Naive thymus-derived CD4-positive, alpha-beta T cell (primary cell): Measurements from ENCODE around the gene MTMR3. TPM values are rescaled to one million over a fixed set of nuclear protein-coding genes. Genes with fewer than 3 reads are reported as not detected.
A peak's percentile ranks its signal among the peaks of the same experiment; 100 is the strongest.

Experiments used
- ATAC-seq: fragments of 150-1000 bp; cut with Tn5 transposase; 2 replicates; pipeline ENCODE4 v1.10.0; 2021; ENCODE audit warnings: mild to moderate bottlenecking, moderate library complexity
- CTCF ChIA-PET: fragments of 350-600 bp; sonication (Branson Sonifier 250); formaldehyde crosslinking; loops from one replicate; lab custom pipeline; 2021; ENCODE audit warnings: antibody characterized with exemption; lab: Charles Lee
- POLR2A ChIA-PET: fragments of 350-600 bp; sonication (Branson Sonifier 250); formaldehyde crosslinking; loops from one replicate; lab custom pipeline; 2021; ENCODE audit warnings: antibody characterized with exemption, inconsistent platforms; lab: Charles Lee
- DNase-seq, 9 donors: peaks; one replicate each; pipeline versions ENCODE4 v3.0.0 to v3.0.0-alpha.2; 2020 to 2022; ENCODE audit warnings: mixed read lengths in 1 of 9
- H3K27ac ChIP-seq: one replicate; pipeline ENCODE4 v1.7.0; 2013; ENCODE audit warnings: mild to moderate bottlenecking, low read depth, low read length, moderate library complexity
- H3K27me3 ChIP-seq, 2 donors: one replicate each; pipeline ENCODE4 v1.7.0; 2013; ENCODE audit warnings: low read length in 2 of 2, mild to moderate bottlenecking in 2 of 2, moderate library complexity in 2 of 2; ENCODE audit not compliant: control insufficient read depth in 2 of 2, insufficient read depth in 2 of 2
- H3K36me3 ChIP-seq, 3 experiments: 1 replicate in 2 of 3; 2 replicates in 1 of 3; pipeline ENCODE4 v1.7.0; 2013; ENCODE audit warnings: low read length in 3 of 3, mild to moderate bottlenecking in 3 of 3, moderate library complexity in 1 of 3; ENCODE audit not compliant: insufficient read depth in 3 of 3, control insufficient read depth in 2 of 3
- H3K4me1 ChIP-seq, 2 donors: one replicate each; pipeline ENCODE4 v1.7.0; 2013; ENCODE audit warnings: low read length in 2 of 2, mild to moderate bottlenecking in 2 of 2, moderate library complexity in 1 of 2; ENCODE audit not compliant: control insufficient read depth in 2 of 2, insufficient read depth in 2 of 2
- H3K4me3 ChIP-seq: 2 replicates; pipeline ENCODE4 v1.7.0; 2013; ENCODE audit warnings: mild to moderate bottlenecking, low read length
- H3K9me3 ChIP-seq, 3 experiments: 1 replicate in 2 of 3; 2 replicates in 1 of 3; pipeline ENCODE4 v1.7.0; 2013; ENCODE audit warnings: low read length in 3 of 3; ENCODE audit not compliant: control insufficient read depth in 2 of 3
- H3K27ac Mint-ChIP-seq, 9 donors: one replicate each; pipeline ENCODE4 v1.8.0; 2020 to 2022; ENCODE audit warnings: mixed read lengths in 9 of 9, mild to moderate bottlenecking in 8 of 9, moderate library complexity in 5 of 9, inconsistent platforms in 2 of 9
- H3K27me3 Mint-ChIP-seq, 5 donors: one replicate each; pipeline ENCODE4 v1.8.0; 2021 to 2022; ENCODE audit warnings: mixed read lengths in 5 of 5, mild to moderate bottlenecking in 1 of 5
- H3K36me3 Mint-ChIP-seq, 5 donors: one replicate each; pipeline ENCODE4 v1.8.0; 2020 to 2022; ENCODE audit warnings: mixed read lengths in 5 of 5, mild to moderate bottlenecking in 3 of 5, inconsistent platforms in 1 of 5
- H3K4me1 Mint-ChIP-seq, 7 donors: one replicate each; pipeline ENCODE4 v1.8.0; 2020 to 2022; ENCODE audit warnings: mixed read lengths in 7 of 7, mild to moderate bottlenecking in 3 of 7, inconsistent platforms in 1 of 7
- H3K4me3 Mint-ChIP-seq, 10 donors: one replicate each; pipeline ENCODE4 v1.8.0; 2020 to 2022; ENCODE audit warnings: mild to moderate bottlenecking in 10 of 10, mixed read lengths in 10 of 10, moderate library complexity in 6 of 10, inconsistent platforms in 2 of 10
- H3K9me3 Mint-ChIP-seq, 11 donors: one replicate each; pipeline ENCODE4 v1.8.0; 2020 to 2022; ENCODE audit warnings: mixed read lengths in 11 of 11, mild to moderate bottlenecking in 4 of 11, inconsistent platforms in 1 of 11, moderate library complexity in 1 of 11
- intact Hi-C, 2 donors: fragments of 100-400 bp; cut with micrococcal nuclease; formaldehyde crosslinking; loops; one replicate each; pipeline ENCODE4 v1.15.1; 2023
- polyA plus RNA-seq, 2 donors: library from polyadenylated mRNA; unstranded; fragments of 300-500 nt; fragmentation: Illumina TruSeq; gene quantifications; one replicate each; pipeline ENCODE4 v1.2.3, GENCODE V29; 2021
- total RNA-seq, 6 experiments: library from RNA in 5 of 6; stranded (reverse) in 5 of 6; gene quantifications; 1 replicate in 5 of 6; 2 replicates in 1 of 6; pipeline ENCODE4 v1.2.3 and lab custom pipeline; 2021 to 2026

The MTMR3 gene
- total and polyA plus RNA-seq, 7 experiments from 2014 or later, result 14.2 to 88.7 (median 60.6) TPM

DNA sequence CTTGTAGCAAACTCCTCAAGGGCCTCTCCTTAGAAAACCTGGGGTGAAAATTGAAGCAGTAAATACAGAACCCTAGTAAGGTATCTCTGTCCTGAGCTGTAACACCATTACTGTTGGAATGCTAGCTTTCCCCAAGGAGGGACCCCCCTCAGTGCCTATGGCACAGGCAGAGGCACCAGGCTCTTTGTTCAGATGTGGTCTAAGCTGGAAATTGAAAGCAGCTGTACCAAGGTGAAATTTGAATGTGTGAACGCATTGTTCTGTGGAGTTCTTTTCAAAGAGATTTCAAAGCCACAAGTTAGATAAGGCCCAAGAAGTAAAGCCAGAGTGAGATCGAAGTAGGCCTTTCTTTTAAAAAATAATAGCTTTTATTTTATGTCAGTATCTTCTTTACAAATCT lies 125.4 kb downstream of the MTMR3 start:
- H3K27me3 Mint-ChIP-seq, result no peaks in the 10 kb centered on the region
- Histone ChIP-seq H3K27me3 (no peaks in the 10 kb centered on the region), H3K4me1 (no peaks in the 10 kb centered on the region), H3K4me3 (no peak overlapping the region), H3K27ac (no peak overlapping the region), H3K9me3 (no peaks in the 10 kb centered on the region), H3K36me3 (peaks cover 16 to 74% (median 19%) of the 10 kb centered on the region in 3 experiments)
- intact Hi-C loops, result loop anchor here (5.0 to 10.0 kb wide), 5 partner anchors 79 to 371 kb away; partner anchors contain the start of gene MTMR3 (in 2 of the 2)
- POLR2A ChIA-PET, result no interaction called here
- peak overlapping the region in 1 of 10 donors; percentile 16 for H3K4me3 Mint-ChIP-seq
- peaks cover 0 to 18% (median 7%) of the 10 kb centered on the region in 7 donors for H3K4me1 Mint-ChIP-seq
- DNase-seq, result no peak
- H3K27ac Mint-ChIP-seq, result peak overlapping the region in 3 of 9 donors; percentile 37 to 64 (median 49)
- no peaks in the 10 kb centered on the region for H3K9me3 Mint-ChIP-seq
- CTCF ChIA-PET, result no interaction called here
- H3K36me3 Mint-ChIP-seq, result peaks cover 0 to 49% (median 17%) of the 10 kb centered on the region in 5 donors
- ATAC-seq, result no peak

- Mint-ChIP-seq H3K4me3 (no peak overlapping the region), H3K4me1 (peaks cover 5 to 18% (median 9%) of the 10 kb centered on the region in 7 donors), H3K36me3 (peaks cover 6 to 56% (median 18%) of the 10 kb centered on the region in 5 donors), H3K9me3 (no peaks in the 10 kb centered on the region), H3K27me3 (no peaks in the 10 kb centered on the region), H3K27ac (no peak overlapping the region)
- Histone ChIP-seq H3K27me3 (no peaks in the 10 kb centered on the region), H3K9me3 (no peaks in the 10 kb centered on the region), H3K27ac (no peak overlapping the region), H3K36me3 (peaks cover 16 to 83% (median 25%) of the 10 kb centered on the region in 3 experiments), H3K4me1 (no peaks in the 10 kb centered on the region), H3K4me3 (no peak overlapping the region)
- ATAC-seq, result no peak
- CTCF ChIA-PET, result no interaction called here
- POLR2A ChIA-PET, result no interaction called here
- intact Hi-C loops, result loop anchor here (5.0 to 10.0 kb wide), 5 partner anchors 78 to 372 kb away; partner anchors contain the start of gene MTMR3 (in 2 of the 2)
- DNase-seq, result no peak
These were observed 126.5 kb downstream of the MTMR3 start for GRCh38 chr22:30009478-30009877.

GRCh38 chr22:30010789-30011405 lies 127.9 kb downstream of the MTMR3 start:
- no peaks in the 10 kb centered on the region for H3K9me3 ChIP-seq
- POLR2A ChIA-PET, result no interaction called here
- no peak overlapping the region for H3K4me3 ChIP-seq
- H3K4me3 Mint-ChIP-seq, result no peak overlapping the region
- peaks cover 20 to 90% (median 29%) of the 10 kb centered on the region in 3 experiments for H3K36me3 ChIP-seq
- no peak overlapping the region for H3K27ac ChIP-seq
- no peaks in the 10 kb centered on the region for H3K27me3 ChIP-seq
- H3K9me3 Mint-ChIP-seq, result no peaks in the 10 kb centered on the region
- H3K27ac Mint-ChIP-seq, result no peak overlapping the region
- no peak for ATAC-seq
- H3K4me1 ChIP-seq, result no peaks in the 10 kb centered on the region
- intact Hi-C loops, result no loop called here
- DNase-seq, result no peak
- no peaks in the 10 kb centered on the region for H3K27me3 Mint-ChIP-seq
- H3K36me3 Mint-ChIP-seq, result peaks cover 10 to 64% (median 28%) of the 10 kb centered on the region in 5 donors
- H3K4me1 Mint-ChIP-seq, result peaks cover 3 to 18% (median 5%) of the 10 kb centered on the region in 7 donors
- CTCF ChIA-PET, result interaction anchor here (0.7 kb wide), 1 partner anchor 375 kb away, joined by 3 read pairs; no protein-coding TSS in a partner anchor

- Mint-ChIP-seq H3K9me3 (no peaks in the 10 kb centered on the region), H3K27ac (peak overlapping the region in 1 of 9 donors; percentile 28), H3K4me1 (peaks cover 2 to 13% (median 5%) of the 10 kb centered on the region in 7 donors), H3K27me3 (no peaks in the 10 kb centered on the region), H3K4me3 (no peak overlapping the region), H3K36me3 (peaks cover 15 to 71% (median 38%) of the 10 kb centered on the region in 5 donors)
- H3K9me3 ChIP-seq, result no peaks in the 10 kb centered on the region
- no peak overlapping the region for H3K4me3 ChIP-seq
- H3K4me1 ChIP-seq, result no peaks in the 10 kb centered on the region
- intact Hi-C loops, result no loop called here
- ATAC-seq, result no peak
- H3K27ac ChIP-seq, result no peak overlapping the region
- no peak for DNase-seq
- POLR2A ChIA-PET, result no interaction called here
- H3K27me3 ChIP-seq, result no peaks in the 10 kb centered on the region
- H3K36me3 ChIP-seq, result peaks cover 20 to 90% (median 40%) of the 10 kb centered on the region in 3 experiments
- CTCF ChIA-PET, result no interaction called here
These were observed 130.2 kb downstream of the MTMR3 start for GRCh38 chr22:30013201-30013600.

DNA sequence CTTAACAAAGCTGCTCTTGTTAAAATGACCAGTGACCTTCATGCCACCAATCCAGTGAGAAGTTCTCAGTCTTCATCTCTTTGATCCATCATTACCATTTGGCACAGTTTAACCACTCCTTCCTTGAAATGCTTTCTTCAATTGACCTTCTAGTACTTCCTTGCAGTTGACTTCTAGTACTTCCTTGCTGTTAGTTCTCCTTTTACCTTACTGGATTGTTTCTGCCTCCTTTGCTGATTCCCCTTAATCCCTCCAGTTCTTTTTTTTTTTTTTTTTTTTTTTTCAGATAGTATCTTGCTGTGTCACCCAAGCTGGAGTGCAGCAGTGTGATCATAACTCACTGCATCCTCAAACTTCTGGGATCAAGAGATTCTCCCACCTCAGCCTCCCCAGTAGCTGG lies 131.3 kb downstream of the MTMR3 start:
- Histone ChIP-seq H3K4me3 (no peak overlapping the region), H3K9me3 (no peaks in the 10 kb centered on the region), H3K36me3 (peaks cover 13 to 92% (median 43%) of the 10 kb centered on the region in 3 experiments), H3K27ac (no peak overlapping the region), H3K4me1 (no peaks in the 10 kb centered on the region), H3K27me3 (no peaks in the 10 kb centered on the region)
- ChIA-PET POLR2A (interaction anchor here (0.6 kb wide), 1 partner anchor 74 kb away, joined by 3 read pairs; no protein-coding TSS in a partner anchor), CTCF (no interaction called here)
- H3K36me3 Mint-ChIP-seq, result peaks cover 16 to 65% (median 38%) of the 10 kb centered on the region in 5 donors
- ATAC-seq (no peak), DNase-seq (no peak)
- intact Hi-C loops, result no loop called here
- H3K27ac Mint-ChIP-seq, result peak overlapping the region in 2 of 9 donors; percentile 12 to 65
- no peaks in the 10 kb centered on the region for H3K9me3 Mint-ChIP-seq
- no peak overlapping the region for H3K4me3 Mint-ChIP-seq
- H3K4me1 Mint-ChIP-seq, result peaks cover 0 to 13% (median 0%) of the 10 kb centered on the region in 7 donors
- H3K27me3 Mint-ChIP-seq, result no peaks in the 10 kb centered on the region

GRCh38 chr22:30015229-30015797 lies 132.3 kb downstream of the MTMR3 start:
- ChIA-PET CTCF (interaction anchor here (1.3 kb wide), 1 partner anchor 10 kb away, joined by 3 read pairs; no protein-coding TSS in a partner anchor), POLR2A (interaction anchor here (0.6 to 0.7 kb wide), 2 partner anchors 169 to 1767 kb away, joined by 3 read pairs; no protein-coding TSS in a partner anchor)
- Histone ChIP-seq H3K4me1 (no peaks in the 10 kb centered on the region), H3K27me3 (no peaks in the 10 kb centered on the region), H3K4me3 (no peak overlapping the region), H3K27ac (no peak overlapping the region), H3K9me3 (no peaks in the 10 kb centered on the region), H3K36me3 (peaks cover 4 to 92% (median 39%) of the 10 kb centered on the region in 3 experiments)
- Mint-ChIP-seq H3K4me1 (peaks cover 0 to 13% (median 0%) of the 10 kb centered on the region in 7 donors), H3K4me3 (no peak overlapping the region), H3K36me3 (peaks cover 19 to 63% (median 38%) of the 10 kb centered on the region in 5 donors), H3K9me3 (no peaks in the 10 kb centered on the region), H3K27me3 (no peaks in the 10 kb centered on the region), H3K27ac (peak overlapping the region in 2 of 9 donors; percentile 22 to 48)
- no peak for DNase-seq
- no peak for ATAC-seq
- intact Hi-C loops, result no loop called here
